GM20000 (cell line): ENCODE measurements around the gene NLRP5.

ENCODE experiments used
- DNase-seq: peaks from one replicate; pipeline ENCODE4 v3.0.0; 2012; ENCODE audit warnings: low spot score
- TF ChIP-seq, protein P1 (sequence below): IDR thresholded peaks from 2 replicates; pipeline ENCODE4 v1.5.1; 2012; ENCODE audit warnings: mild to moderate bottlenecking, control low read depth; ENCODE audit errors: extremely low read depth, missing control alignments

NLRP5 gene

DNA sequence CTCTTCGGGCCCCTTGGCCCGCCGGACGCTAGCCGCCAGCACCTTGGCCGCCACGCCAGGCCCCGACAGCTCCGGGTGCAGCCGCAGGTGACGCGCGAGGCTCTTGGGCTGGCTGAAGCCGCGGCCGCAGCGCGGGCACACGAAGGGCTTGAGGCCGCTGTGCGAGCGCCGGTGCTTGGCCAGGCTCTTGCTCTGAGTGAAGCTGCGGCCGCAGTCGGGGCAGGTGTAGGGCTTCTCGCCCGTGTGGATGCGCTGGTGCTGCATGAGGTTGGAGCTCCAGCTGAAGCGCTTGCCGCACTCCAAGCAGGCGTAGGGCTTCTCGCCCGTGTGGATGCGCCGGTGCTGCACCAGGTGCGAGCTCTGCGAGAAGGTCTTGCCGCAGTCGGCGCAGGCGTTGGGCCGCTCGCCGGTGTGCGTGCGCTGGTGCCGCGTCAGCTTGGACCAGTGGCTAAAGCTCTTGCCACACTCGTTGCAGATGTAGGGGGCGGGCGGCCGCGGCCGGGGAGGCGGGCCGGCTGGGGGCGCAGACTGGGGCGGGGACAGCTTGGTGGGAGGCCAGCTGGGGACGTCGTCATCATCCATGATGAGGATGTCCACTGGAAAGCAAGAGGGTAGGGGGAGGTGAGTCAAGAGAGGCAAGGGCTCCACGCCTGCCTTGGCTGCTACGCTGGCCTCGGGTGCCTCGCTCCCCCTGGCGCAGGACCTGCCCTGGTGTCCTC, 102.1 kb downstream of the NLRP5 start:
- DNase-seq = no peak
- TF ChIP-seq, protein P1, sequence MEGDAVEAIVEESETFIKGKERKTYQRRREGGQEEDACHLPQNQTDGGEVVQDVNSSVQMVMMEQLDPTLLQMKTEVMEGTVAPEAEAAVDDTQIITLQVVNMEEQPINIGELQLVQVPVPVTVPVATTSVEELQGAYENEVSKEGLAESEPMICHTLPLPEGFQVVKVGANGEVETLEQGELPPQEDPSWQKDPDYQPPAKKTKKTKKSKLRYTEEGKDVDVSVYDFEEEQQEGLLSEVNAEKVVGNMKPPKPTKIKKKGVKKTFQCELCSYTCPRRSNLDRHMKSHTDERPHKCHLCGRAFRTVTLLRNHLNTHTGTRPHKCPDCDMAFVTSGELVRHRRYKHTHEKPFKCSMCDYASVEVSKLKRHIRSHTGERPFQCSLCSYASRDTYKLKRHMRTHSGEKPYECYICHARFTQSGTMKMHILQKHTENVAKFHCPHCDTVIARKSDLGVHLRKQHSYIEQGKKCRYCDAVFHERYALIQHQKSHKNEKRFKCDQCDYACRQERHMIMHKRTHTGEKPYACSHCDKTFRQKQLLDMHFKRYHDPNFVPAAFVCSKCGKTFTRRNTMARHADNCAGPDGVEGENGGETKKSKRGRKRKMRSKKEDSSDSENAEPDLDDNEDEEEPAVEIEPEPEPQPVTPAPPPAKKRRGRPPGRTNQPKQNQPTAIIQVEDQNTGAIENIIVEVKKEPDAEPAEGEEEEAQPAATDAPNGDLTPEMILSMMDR = no peak

DNA sequence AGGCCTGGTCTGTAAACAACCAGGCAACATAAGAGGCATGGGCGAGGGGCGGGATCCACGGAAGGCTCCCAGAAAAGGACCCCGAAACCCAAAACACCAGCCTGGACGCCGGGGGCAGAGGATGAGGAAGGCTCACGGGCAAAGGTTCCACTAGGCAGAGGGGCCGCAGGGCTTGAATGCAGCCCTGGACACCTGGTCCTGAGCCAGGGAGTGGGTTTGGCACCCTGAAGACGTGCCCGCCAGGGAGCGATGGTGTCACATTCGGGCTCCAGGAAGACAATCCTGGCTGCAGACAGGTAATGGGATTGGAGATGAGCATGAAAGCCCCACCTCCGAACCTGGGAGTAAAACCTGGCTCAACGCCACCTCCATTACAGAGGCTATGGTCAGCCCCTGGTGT, 102.8 kb downstream of the NLRP5 start:
- TF ChIP-seq, protein P1 = no peak
- no peak for DNase-seq

DNA sequence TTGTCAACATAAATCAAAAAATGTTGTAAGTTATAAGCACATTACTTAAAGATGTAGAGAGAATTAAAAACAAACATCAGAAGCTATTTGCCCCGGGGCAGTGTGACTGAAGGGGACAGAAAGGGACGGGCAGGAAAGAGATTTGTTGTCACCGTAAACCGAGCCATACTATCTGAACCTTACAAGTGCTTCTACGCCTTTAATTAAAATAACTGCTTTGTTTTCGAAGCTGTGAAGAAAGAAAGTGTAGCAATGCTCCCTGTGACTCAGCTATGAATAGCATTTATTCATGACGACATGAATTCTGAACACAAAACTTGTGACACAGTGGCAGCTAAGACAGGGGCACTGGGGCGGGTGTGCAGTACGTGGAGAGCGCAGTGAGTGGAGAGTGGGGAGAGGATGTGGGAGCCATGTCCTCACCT, 104.5 kb downstream of the NLRP5 start:
- TF ChIP-seq, protein P1 = no peak

DNA sequence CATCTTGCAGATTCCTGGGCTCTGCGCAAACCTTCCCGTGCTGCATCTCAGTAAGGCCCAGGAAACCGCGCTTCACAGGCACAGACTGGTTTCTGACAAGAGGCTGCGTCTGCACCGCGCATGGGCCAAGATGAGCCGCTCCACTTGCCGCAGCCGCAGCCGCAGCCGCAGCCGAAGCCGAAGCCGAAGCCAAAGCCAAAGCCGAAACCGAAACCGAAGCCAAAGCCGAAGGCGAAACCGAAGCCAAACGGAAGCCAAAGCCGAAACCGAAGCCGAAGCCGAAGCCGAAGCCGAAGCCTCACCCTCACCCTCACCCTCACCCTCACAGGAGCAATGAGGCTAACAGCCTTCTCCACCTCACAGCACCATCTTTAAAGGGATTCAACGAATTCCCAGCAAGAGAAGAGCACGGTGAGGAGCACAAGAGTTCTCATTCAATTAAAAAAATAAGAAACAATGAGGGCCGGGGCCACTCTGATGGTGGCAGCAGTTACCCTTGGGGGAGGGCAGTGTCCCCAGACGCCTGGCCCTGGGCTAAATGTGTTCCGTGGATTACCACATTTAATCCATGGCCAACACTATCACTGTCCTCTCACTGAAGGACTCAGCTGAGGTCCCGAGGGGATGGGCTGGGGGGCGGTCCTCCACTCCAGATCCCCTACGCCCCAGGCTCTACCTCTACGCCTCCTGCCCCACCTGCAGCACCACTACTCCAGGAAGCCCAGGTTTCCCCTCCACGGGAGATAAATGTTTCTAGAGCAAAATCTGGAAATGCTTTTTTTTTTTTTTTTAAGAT, 105.4 kb downstream of the NLRP5 start:
- TF ChIP-seq, protein P1 = no peak
- DNase-seq = no peak

More for the DNA sequence above, 104.5 kb downstream of the NLRP5 start:
- no peak for DNase-seq

DNA sequence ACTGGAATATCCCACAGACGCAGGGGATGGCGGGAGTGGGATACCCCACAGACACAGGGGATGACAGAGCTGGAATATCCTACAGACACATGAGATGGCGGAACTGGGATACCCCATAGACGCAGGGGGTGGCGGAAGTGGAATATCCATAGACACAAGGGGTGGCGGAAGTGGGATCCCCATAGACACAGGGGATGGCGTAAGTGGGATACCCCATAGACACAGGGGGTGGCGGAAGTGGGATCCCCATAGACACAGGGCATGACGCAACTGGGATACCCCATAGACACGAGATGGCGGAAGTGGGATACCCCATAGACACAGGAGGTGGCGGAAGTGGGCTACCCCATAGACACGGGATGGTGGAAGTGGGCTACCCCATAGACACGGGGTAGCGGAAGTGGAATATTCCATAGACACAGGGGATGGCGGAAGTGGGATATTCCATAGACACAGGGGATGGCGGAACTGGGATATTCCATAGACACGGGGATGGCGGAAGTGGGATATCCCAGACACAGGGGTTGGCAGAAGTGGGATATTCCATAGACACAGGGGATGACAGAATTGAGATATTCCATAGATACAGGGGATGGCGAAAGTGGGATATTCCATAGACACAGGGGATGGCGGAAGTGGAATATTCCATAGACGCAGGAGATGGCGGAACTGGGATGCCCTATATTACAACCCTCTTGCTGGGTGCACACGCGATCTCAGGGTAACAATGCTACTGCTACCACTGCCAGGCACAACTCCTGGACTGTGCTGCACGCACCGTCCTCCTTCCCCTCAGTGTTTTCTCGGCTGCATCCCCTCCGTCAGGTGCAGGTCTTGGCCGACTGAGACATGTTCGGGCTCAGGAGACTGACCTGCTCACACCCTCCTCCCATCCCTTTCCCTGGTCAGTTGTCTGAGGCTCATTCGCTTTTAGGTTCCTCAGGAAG, 106.4 kb downstream of the NLRP5 start:
- DNase-seq = no peak
- TF ChIP-seq, protein P1 = no peak

DNA sequence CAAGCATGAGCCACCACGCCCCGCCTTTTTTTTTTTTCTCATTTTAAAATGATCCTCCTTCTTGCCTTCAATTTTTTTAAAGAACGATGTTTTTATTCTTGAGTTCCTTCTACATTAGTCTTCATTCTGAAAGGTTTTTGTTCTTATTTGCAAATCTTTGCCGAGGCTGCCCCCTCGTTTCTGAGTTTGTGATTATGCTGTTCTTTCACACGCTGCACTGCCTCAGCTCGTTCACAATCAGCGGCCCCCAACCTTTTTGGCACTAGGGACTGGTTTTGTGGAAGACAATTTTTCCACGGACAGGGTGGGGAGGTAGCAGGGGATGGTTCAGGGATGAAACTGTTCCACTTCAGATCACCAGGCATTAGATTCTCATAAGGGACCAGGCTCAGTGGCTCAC, 107.9 kb downstream of the NLRP5 start:
- DNase-seq = no peak
- TF ChIP-seq, protein P1 = no peak
